GM21528 (cell line): ENCODE measurements around the gene TXNL1.
"Not testable (repeated sequence)": the region's sequence is repeated elsewhere in the genome, so short reads cannot be mapped to it uniquely, and the experiment has no call there.

ENCODE experiments used
- ATAC-seq: cut with Tn5 transposase; IDR thresholded peaks from one replicate; pipeline ENCODE4 v1.9.1; 2021; ENCODE audit warnings: mild to moderate bottlenecking, moderate library complexity; ENCODE audit not compliant: unreplicated experiment, low FRiP score

The TXNL1 gene

DNA sequence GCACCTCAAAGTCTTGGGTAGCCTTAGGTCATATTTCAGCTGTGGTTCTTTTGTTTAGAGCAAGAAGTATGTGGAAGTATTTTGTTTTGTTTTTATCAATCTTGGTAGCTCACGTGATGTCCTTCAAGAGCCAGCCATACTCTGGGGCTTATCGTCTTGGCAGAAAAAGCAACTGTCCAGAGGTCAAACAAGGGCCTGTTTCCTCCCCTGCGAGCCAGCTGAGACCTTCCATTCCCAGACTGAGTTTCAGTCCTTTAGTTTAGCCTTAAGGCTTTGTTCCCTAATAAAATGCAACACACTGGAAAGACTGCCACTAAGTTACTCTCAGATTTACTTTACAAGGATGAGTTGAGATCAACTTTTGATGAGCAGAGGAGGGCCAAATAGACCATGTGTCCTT is 63.5 kb downstream of the TXNL1 start:
- no peak for ATAC-seq

DNA sequence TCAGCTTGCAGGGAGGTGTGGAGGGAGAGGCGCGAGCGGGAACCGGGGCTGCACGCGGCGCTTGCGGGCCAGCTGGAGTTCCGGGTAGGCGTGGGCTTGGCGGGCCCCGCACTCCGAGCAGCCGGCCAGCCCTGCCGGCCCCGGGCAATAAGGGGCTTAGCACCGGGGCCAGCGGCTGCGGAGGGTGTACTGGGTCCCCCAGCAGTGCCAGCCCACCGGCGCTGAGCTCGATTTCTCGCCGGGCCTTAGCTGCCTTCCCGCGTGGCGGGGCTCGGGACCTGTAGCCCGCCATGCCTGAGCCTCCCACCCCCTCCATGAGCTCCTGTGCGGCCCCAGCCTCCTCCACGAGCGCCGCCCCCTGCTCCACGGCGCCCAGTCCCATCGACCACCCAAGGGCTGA is 66.1 kb downstream of the TXNL1 start:
- ATAC-seq, result not testable (repeated sequence)

- no peak for ATAC-seq
Measured at GRCh38 chr18:56570978-56571377, 67.4 kb downstream of the TXNL1 start.

DNA sequence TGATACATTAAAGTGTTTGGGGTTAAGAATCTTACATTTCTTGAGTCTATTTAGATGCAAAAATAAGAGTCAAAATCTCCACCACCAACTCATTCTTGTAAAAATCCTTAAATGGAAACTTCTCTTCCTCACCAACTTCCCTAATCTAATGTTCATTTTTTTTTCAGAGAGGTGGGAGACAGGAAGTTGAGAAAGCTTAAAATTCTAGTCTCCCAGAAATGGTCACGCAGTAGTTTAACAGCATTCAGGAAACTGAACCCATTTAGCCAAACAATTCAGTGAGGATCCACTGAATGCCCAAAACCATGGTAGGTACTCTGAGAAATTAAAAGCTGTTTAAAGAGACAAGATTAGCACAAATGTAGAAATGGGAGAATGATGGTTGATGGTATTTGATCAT is 69.0 kb downstream of the TXNL1 start:
- no peak for ATAC-seq

DNA sequence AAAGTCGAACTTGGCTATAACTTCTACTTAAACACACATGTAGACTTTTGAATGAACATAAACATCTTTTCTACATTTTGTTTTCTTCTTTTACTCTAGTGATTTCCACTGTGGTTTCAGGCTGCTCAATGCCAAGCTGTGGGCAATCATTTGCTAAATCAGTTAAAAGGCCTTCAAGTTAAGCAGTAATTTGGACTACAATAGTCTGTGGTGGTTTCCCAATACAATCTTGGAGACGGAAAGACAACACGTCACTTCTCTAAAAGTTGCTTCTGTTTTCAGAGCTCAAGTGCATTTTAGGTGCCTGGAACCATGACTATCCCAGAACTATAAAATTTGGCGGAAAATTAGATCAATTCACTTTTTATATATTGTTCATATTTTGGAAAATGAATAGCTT is 69.4 kb downstream of the TXNL1 start:
- ATAC-seq, result no peak

GRCh38 chr18:56565551-56566345 is 72.6 kb downstream of the TXNL1 start:
- no peak for ATAC-seq

DNA sequence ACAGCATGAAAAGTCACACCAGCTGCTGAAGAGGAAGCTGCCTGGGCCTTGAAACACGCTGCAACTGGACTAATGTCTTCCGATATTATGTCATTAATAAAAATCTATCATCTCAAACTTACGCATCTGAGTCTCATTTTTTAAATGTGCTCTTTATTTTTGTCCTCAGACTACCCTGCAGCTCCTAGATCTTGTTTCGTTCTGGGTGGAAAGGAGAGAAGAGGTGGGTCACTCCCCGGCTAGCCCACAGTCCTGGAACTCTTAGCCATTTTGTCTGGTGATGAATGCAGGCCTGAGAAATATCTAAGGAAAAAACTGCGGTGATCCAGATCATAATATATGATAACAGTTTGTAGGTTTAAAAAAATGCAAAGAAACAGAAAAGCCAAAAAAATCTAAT is 73.3 kb downstream of the TXNL1 start:
- ATAC-seq, result no peak

GRCh38 chr18:56563568-56563967 is 74.8 kb downstream of the TXNL1 start:
- no peak for ATAC-seq

DNA sequence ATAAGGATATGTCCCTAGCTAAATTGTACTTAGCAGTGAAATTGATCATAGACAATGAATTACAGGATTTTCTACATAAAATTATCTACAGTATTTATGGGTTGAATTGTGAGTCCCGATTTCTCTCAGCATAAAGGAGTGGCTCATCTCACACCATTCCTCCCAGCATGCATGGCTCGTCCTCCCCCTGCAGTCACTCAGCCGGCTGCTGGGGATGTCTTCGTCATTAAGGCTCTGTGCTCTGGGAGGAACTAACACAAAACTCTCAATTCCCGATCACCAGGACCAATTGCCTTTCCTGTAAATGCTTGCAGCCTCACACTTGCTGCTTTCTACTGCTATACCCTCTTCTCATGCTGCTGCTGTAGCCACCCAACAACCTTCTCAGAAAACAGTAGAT is 75.9 kb downstream of the TXNL1 start:
- ATAC-seq, result no peak

- ATAC-seq, result no peak
Measured at GRCh38 chr18:56560992-56561391, 77.4 kb downstream of the TXNL1 start.

- ATAC-seq, result no peak
Measured at GRCh38 chr18:56559044-56559443, 79.3 kb downstream of the TXNL1 start.

DNA sequence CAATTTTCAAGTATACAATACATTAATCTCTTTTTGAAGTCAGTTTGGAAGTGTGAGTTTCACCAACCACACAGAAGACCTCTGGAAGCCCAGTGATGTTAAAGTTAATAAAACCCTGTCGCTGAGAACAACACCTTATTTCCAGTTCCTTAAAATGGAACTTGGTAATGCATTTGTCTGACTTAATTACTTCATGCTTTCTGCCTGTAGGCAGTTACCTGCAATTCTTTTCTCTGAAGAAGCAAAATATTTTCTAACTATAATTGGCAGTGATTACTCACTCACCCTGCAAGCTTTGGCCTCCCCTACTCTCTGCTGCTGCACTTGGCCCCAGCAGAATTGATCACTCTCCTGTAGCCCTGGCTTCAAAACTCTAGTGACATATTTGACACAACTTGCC is 81.5 kb downstream of the TXNL1 start:
- no peak for ATAC-seq

GRCh38 chr18:56550121-56550520 is 88.3 kb downstream of the TXNL1 start:
- no peak for ATAC-seq
